Hypothalamus (tissue), 51 donors: ENCODE data around the gene GRAMD1B.
A peak's percentile ranks its signal among the peaks of the same experiment; 100 is the strongest.
"Not testable (repeated sequence)": the region's sequence is repeated elsewhere in the genome, so short reads cannot be mapped to it uniquely, and the experiment has no call there.

Experiments
- DNase-seq, 51 donors: peaks; one replicate each; lab custom pipeline; 2025; lab: John Stamatoyannopoulos, UW

Gene GRAMD1B

DNA sequence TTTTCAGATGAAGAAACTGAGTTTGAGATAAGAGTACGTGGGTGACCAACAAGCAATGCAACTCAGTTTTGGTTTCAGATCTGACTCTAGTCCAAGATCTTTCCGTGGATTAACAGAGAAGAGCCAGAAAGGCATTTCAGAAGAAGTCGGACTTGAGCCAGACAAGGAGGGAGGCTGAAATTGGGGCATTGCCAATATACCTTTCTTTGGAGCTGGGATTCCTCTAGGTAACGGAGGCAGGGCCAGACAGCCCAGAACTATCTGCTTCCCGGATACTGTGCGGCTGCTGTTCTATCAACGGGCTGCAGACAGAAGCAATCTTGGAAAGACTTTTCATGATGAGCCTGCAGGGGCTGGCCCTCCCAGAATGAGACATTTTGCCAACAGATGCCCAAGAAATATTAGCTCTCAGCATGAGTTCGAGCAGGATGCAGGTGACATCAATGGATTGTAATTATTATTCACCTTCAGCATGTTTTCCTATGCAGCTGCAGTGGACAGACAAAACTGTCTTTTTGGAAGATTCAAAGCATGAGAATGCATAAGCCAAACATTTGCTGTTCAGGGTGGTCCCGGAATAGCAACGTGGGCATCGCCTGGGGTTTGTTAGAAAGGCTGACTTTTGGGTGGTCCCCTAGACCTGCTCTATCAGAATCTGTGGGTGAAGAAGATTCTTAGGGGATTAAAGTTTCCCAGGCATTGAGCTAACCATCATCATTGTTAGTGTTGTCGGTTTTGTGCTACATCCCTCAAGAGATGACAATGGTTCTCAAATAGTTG lies 128.7 kb downstream of the GRAMD1B start:
- DNase-seq, result no peak

DNA sequence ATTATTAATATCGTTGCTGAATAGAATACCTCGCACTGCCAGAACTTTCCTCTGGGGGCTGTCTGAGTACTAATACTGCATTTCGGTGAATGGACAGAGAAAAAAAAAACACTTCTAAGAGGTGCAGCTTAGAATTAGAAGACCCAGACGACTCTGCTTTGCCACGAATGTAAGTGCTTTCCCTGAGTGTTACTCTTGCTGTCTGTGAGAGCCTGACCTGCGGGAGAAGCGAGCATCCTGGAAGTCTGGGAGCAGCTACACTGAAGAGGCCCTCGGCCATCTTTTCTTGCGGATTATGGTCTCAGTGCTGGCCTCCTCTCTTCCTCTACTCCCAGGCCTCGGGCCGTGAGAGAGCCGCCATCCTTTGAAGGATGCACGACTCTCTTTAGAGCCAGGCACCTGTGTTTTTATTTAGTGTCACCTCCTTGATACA lies 129.5 kb downstream of the GRAMD1B start:
- peak in 3 of 51 donors; percentile 34 to 70 (median 51) for DNase-seq

DNA sequence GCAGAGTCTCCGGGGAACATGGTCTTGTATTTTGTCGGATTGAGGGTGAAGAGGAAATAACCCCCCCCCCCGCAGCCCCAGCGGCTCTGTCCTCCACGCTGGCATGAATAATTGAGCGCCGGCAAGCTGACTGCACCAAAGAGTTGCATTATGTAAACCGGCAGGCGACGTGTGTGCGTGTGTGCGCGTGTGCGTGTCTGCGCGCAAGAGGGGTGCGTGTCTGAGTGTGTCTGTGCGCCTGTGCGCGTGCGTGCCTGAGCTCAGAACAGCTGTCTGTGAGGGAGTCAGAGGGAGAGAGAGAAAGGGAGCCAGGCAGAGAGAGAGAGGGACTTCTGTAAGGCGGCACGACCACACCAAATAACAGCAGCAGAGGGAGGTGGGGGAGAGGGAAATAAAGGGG lies 129.9 kb downstream of the GRAMD1B start:
- DNase-seq, result peak in 41 of 51 donors; percentile 24 to 87 (median 58)

DNA sequence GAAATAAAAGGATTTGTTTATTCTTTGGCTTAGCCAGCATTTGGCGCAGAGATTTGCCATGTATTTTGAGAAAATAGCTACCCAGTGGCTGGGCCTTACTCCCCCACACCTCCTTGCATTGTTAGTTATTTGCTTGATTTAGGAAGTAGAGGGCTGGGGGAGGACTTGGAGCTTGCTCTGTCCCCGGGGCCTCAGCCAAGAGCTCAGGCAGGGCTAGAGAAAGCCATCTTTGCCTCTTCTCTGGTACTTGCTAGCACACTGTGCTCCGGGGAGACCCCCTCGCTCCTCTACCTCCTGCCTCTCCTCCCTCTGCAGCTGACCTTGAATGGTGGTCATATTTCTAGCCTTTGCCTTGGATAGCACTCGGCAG lies 131.3 kb downstream of the GRAMD1B start:
- DNase-seq, result peak in 12 of 51 donors; percentile 26 to 61 (median 48)

DNA sequence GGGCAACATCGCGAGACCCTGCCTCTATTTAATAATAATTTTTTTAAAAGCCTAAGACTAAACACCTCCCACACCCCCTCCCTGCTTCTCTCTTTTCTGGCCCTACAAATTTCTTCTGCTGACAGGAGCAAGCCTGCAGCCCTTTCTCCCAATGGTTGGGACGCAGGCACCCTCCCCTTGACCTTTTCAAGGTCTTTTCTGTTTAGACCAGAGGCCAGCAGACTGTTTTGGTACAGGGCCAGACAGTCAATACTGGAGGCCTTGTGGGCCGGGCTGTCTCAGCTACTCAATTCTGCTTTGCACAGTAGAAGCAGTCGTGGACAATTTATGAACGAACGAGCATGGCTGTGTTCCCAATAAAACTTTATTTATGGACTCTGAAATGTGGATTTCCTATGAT lies 132.1 kb downstream of the GRAMD1B start:
- DNase-seq, result peak in 8 of 51 donors; percentile 19 to 53 (median 34)

DNA sequence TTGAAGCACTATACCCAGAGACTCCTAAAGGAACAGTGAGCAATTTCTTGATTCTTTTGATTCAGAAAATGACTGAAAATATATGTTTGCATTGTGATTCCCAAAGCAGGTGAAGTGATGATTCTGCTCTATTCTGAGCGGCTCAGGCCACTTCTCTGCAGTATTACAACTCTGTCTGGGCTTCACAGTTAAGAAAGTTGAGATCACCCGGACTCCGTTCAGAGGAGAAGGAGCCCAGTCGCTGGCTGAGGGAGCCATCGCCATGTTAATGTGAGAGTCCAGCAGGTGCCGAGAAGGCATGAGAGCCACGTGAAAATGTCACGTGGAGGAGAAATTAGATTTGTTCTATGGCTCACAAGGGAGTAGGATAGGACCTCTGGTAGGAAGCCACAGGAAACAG lies 132.8 kb downstream of the GRAMD1B start:
- no peak for DNase-seq

DNA sequence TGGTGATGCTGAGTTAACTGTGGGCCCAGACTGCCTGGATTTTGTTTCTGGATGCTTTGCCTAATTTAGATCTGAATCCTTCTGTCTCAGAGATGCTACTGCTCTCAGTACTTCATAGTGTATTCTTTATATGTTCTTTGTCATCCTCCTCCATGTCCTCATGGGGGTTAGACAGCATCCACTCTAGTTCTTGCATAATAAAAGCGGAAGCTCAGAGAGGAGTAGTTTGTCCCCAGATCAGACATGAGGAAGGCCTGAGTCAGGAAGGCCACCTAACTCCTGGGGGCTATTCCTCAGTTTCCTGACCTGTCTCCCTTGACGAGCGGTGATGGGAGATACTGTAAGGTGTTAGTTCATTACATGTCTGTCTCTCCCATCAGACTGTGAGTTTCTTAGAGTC lies 134.2 kb downstream of the GRAMD1B start:
- no peak for DNase-seq

DNA sequence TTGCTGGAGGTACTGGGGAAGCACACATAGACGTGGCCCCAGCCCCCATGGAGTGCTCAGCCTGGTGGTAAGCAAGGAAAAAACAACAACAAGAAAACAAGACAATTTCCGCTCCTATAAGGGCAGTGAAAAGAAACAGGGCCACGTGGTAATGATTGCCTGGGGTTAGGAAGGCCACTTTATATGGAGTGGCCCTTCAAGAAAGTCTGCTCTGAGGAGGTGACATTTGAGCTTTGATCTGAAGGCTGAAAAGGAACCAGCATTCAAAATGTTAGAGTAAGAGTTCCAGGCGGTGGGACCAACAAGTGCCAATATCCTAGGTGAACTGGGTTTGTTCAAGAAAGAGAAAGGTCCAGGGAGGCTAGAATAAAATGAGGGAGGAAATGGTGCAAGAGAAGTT lies 136.8 kb downstream of the GRAMD1B start:
- no peak for DNase-seq

DNA sequence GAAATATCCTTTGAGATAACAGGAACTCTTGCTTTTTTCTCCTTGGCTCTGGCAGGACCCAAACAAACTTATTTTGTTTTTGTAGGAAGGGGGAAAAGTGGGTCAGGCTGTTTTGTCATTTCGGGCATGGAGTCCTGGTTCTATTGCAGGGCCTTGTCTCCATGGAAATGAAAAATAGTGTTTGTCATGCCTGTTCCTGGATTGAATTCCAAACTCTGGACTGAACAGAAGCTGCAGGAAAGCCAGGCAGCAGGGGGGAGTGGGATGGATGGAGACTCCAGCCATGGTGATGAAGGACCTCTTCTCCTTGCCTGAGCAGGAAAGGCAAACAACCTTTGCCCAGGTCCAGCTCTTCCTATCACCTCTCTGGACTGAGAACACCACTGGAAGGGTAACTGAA lies 137.4 kb downstream of the GRAMD1B start:
- peak in 16 of 51 donors; percentile 15 to 59 (median 38) for DNase-seq

DNA sequence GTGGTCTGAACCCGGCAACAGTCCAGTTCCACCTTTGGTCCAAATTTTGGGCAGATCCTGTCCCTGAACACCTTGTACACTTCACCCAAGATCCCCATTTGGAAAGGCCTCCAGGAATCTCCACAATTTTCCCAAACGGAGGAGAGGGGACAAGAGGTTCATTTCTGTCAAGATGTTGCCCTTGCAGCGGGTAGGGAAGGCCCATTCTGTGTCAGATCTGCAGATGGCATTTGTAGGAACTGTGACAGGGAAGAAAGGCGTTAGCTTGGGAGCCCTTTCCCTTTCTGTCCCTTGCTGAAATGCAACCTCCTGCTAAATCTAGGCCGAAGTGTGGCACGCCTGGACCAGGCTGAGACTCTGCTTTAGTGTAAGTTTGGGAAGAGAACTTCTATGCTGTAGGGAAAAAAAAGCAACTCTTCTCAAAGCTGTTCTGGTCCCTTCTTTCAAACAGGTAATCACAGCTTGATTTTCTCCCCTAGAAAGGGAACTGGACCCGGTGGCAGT lies 138.3 kb downstream of the GRAMD1B start:
- DNase-seq, result no peak

DNA sequence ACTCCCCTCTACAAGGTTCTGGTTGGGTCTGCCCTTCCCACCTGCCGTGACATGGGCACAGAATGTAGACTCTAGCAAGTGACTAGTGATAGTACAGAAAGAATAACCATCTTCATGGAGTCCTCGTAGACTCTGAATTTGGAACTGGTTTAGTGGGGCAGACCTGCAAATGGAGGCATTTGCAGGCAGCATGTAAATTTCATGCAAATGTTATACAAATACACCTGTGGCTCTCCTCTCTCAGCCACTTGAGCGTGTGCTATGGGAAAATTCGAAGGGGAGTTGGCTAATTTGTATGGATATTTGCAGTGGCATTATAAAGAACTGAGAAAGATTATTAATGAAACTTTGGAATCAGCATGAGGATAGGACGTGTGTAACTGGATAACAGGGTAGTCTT lies 139.3 kb downstream of the GRAMD1B start:
- no peak for DNase-seq

DNA sequence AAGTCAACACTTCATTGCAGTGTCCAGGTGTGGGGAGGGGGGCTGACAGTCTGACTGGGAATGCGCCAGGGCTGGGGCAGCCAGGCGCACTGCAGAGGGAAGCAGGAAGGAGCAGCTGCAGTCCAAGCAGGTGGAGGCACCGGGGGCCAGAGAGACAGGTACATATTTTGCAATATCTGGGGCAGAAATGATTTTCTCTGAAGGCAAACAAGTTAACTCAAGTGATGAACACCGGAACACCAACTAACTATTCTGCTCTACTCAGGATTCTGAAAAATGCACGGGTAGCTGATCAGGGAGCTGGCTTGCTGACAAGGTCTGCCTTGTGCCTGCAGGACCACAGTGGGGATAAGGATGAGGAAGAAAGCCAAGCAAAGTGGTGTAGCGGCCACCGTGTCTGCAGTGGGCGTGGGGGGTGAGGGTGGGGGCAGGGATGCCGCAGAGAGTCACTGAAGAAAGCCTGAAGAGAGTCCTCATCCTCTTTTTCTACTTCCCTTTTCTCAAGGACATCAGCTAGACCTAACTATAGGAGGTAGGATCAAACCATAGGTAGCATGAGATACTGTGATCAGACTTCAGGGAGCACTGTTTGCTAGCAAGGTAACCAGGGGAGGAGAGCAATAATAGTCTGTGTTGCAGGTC lies 141.0 kb downstream of the GRAMD1B start:
- DNase-seq, result no peak

DNA sequence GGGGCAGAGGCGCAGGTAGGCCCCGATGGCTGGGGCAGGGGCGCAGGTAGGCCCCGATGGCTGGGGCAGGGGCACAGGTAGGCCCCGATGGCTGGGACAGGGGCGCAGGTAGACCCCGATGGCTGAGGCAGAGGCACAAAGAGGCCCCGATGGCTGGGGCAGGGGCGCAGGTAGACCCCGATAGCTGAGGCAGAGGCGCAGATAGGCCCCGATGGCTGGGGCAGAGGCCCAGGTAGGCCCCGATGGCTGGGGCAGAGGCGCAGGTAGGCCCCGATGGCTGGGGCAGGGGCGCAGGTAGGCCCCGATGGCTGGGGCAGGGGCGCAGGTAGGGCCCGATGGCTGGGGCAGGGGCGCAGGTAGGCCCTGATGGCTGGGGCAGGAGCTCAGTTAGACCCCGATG lies 142.7 kb downstream of the GRAMD1B start:
- not testable (repeated sequence) for DNase-seq

DNA sequence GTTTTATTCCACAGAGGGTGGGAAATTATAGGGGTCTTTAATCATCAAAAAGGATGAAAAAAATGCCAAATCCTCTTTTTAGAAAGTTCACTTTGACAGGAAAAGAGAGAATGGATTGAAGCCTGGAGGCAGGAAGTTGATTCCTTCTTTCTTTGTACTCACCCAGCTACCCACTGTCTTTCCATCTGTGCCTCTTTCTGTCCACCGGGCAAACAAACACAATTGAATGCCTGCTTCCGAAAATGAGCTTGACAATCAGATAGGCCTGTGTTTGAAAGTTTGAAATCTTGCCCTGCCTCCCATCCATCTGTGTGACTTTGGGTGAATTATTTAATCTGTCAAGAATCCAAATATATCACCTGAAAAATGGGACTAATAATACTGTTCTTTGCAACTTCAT lies 143.2 kb downstream of the GRAMD1B start:
- DNase-seq, result no peak

DNA sequence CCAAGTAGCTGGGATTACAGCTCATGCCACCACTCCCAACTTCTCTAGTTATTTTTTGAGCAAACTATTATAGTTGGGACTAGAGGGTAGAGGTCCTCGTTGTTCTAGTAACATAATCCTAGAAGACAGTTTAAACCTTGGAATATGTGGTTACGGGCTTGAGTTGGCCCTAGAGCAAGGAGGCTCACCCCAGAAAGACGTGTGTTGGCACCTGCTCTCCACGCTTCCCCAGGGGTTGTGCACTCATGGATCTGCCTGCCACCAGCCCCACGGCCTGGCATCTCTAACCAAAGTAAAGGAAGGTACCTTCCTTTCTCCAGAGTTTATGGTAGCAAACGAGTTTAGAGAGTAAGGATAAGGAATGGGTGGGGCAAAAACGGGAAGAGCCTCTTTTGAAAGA lies 145.4 kb downstream of the GRAMD1B start:
- DNase-seq, result no peak

DNA sequence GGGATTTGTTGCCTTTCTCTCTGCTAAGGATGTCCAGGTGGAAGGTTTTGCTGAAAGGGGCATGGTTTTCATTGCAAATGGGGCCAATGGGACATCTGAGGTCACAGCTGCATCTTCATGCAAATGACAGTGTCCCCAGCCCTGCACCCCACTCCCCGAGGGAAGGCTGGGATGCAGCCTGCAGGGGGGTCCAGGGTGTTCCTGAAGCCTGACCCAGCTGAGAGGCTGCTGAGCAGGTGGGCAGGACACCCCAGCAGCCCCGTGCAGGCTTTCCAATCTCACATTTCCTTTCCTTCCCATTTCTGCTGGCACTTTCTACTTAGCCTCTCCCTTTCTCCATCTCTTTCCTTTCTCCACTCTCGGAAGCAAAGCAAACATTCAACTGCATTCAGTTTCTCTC lies 146.0 kb downstream of the GRAMD1B start:
- DNase-seq, result no peak

DNA sequence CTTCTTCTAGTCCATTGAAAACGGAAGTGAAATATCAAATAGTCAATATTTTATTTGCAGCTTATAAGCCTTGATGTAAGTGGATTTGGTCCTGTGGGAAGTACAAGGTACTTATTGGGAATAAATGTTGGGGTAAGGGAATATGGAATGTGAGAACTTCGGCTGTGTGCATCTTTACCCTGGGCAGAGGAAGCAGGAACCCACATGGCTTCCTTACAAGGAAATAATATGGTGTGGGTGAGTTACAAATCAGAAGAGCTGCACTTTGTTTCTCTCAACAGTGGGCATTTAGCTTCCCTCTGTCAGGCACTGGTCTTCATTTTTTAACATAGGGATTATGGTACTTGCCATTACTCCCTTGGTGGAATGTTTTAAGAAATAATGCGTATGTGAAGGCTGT lies 146.4 kb downstream of the GRAMD1B start:
- no peak for DNase-seq

DNA sequence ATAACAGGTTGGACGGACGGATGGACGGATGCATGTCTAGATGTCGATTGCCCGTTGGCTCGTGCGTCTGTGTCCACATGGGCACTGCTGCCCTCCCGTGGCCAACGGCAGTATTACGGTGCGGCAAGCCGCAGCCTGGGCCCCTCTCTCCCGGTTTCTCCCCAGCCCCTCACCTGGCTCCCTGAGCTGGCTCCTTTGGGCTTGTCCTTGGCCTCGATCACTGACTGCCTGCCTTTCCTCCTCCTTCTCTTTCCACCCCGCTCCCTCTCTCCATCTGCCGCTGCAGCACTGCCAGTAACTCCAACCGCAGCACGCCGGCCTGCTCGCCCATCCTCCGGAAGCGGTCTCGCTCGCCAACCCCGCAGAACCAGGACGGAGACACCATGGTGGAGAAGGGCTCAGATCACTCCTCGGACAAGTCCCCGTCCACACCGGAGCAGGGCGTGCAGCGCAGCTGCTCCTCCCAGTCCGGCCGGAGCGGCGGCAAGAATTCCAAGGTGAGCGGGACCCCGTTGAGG lies 147.1 kb downstream of the GRAMD1B start:
- peak in 44 of 51 donors; percentile 15 to 81 (median 56) for DNase-seq

DNA sequence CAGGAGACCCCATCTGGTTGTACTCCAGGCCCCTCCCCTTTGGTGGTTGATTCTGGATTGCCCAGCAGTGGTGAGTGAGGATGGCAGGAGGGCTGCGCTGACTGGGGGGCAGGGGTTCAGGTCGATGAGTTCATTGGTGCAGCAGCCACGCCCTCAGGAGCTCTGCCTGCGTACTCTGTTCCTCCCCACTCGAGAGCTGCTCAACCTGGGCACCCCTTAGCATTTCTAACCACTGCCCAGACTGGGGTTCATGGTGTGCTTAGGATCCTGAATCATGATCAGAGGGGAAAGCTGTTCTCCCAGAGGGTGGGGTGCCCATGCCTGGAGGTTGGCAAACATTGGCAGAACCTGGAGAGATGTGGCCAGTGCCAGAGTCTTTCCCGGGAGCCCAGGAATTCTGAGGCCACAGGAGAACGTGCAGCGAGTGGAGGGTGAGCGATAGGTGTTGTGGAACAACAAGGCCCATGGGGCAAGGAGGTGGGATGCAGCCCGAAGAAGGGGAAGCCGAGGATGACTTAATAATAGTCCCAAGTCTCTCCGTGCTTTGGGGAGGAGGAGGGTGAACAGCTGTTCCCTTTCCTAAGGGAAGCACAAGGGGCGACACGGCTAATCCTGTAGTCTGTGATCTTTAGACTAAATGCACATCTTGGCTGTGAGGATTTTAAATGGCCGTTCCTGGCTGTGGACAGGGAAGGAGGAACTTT lies 148.9 kb downstream of the GRAMD1B start:
- DNase-seq, result no peak

DNA sequence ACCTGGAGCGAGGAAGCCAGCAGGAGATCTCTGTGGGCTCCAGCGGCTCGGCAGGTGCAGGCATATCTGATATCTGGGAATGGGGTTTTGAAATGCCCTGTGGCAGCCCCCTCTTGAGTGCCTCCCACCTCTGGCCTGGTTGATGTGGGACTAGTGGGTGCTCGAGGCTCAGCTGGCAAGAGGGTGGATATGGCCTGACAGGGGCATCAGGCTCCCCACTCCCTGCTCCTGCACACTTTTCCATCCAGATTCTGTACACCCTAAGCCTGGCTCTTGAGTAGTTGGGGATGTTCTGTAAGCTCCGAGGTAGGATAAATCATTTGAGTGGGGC lies 149.4 kb downstream of the GRAMD1B start:
- DNase-seq, result no peak

DNA sequence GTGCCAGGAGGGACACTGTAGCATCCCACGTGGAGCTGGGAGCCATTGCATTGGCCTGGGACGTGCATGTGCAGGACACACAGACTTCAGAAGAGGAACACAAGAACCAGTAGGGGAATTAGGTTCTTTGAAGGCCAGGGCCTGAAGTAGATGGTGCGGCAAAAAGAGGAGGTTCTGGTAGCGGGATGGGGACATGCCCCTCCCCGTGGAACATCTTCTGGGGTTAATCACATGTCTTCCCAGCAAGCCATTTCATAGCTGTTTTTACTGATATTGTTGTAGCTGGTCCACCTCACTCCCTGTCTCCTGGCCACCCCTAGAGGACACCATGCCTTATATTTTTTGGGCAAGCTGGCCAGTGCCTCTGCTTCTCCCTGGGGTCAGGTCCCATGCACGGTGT lies 150.1 kb downstream of the GRAMD1B start:
- peak in 1 of 51 donors; percentile 41 for DNase-seq
